IMR-90 (cell line): ENCODE measurements around the gene HACE1. TPM values are rescaled to one million over a fixed set of nuclear protein-coding genes. Genes with fewer than 3 reads are reported as not detected.

Experiments used
- ATAC-seq: fragments of 200-7000 bp; cut with Tn5 transposase; 2 replicates; pipeline ENCODE4 v1.9.1; 2020; ENCODE audit warnings: low read depth, mild to moderate bottlenecking, moderate library complexity
- BruUV-seq: library from RNA; stranded (reverse); fragments of 400-500 nt; replicated peaks from 2 replicates; lab custom pipeline; 2021; lab: Mats Ljungman, UMichigan
- CTCF ChIA-PET: fragments of 300-600 bp; formaldehyde crosslinking; extraction: SDS; loops from one replicate; lab custom pipeline; 2021; ENCODE audit warnings: antibody characterized with exemption; lab: Yijun Ruan, JAX
- POLR2A ChIA-PET: fragments of 300-600 bp; sonication (Branson Sonifier 250); formaldehyde crosslinking; loops from one replicate; lab custom pipeline; 2022; ENCODE audit warnings: antibody characterized with exemption; ENCODE audit not compliant: unreplicated experiment; lab: Charles Lee
- DNase-seq: peaks from one replicate; pipeline ENCODE4 v3.0.0; 2013
- H2AFZ ChIP-seq: replicated peaks from 2 replicates; pipeline ENCODE3; 2013; ENCODE audit warnings: low read length, mild to moderate bottlenecking; ENCODE audit not compliant: poor library complexity
- H2AK5ac ChIP-seq: 2 replicates; pipeline ENCODE4 v1.6.1; 2013; ENCODE audit warnings: low read depth, low read length, inconsistent platforms
- H2AK9ac ChIP-seq: replicated peaks from 2 replicates; pipeline ENCODE3; 2013; ENCODE audit warnings: mild to moderate bottlenecking, low read depth, low read length, moderate library complexity; ENCODE audit not compliant: poor library complexity
- H2BK120ac ChIP-seq: 2 replicates; pipeline ENCODE4 v1.6.1; 2013; ENCODE audit warnings: low read depth, low read length, inconsistent platforms
- H2BK15ac ChIP-seq: 3 replicates; pipeline ENCODE4 v1.6.1; 2013; ENCODE audit warnings: low read depth, low read length, inconsistent platforms
- H2BK20ac ChIP-seq: 2 replicates; pipeline ENCODE4 v1.6.1; 2013; ENCODE audit warnings: low read depth, mild to moderate bottlenecking, inconsistent platforms, low read length, moderate library complexity
- H2BK5ac ChIP-seq: 2 replicates; pipeline ENCODE4 v1.6.1; 2013; ENCODE audit warnings: mild to moderate bottlenecking, low read depth, low read length, inconsistent platforms; ENCODE audit not compliant: poor library complexity, severe bottlenecking
- H3K14ac ChIP-seq: replicated peaks from 2 replicates; pipeline ENCODE4 v1.6.1; 2013; ENCODE audit warnings: low read depth, low read length, inconsistent platforms
- H3K18ac ChIP-seq: 2 replicates; pipeline ENCODE4 v1.6.1; 2013; ENCODE audit warnings: low read depth, low read length, control low read depth
- H3K23ac ChIP-seq: 2 replicates; pipeline ENCODE4 v1.6.1; 2013; ENCODE audit warnings: low read depth, low read length, inconsistent platforms
- H3K27ac ChIP-seq: 2 replicates; pipeline ENCODE4 v1.5.1; 2013; ENCODE audit warnings: mild to moderate bottlenecking, control low read depth, low read length; ENCODE audit not compliant: insufficient read depth
- H3K27me3 ChIP-seq: 2 replicates; pipeline ENCODE4 v1.6.1; 2013; ENCODE audit warnings: low read length; ENCODE audit not compliant: control insufficient read depth, insufficient read depth
- H3K36me3 ChIP-seq: 2 replicates; pipeline ENCODE4 v1.6.1; 2013; ENCODE audit warnings: low read length, mixed read lengths; ENCODE audit not compliant: control insufficient read depth, insufficient read depth
- H3K4ac ChIP-seq: 2 replicates; pipeline ENCODE4 v1.6.1; 2013; ENCODE audit warnings: low read depth, low read length, inconsistent platforms
- H3K4me1 ChIP-seq: 2 replicates; pipeline ENCODE4 v1.6.1; 2013; ENCODE audit warnings: low read length, mixed read lengths; ENCODE audit not compliant: control insufficient read depth, insufficient read depth
- H3K4me2 ChIP-seq: 2 replicates; pipeline ENCODE4 v1.6.1; 2013; ENCODE audit warnings: low read depth, mild to moderate bottlenecking, control low read depth, low read length, moderate library complexity
- H3K4me3 ChIP-seq: 2 replicates; pipeline ENCODE4 v1.5.1; 2013; ENCODE audit warnings: low read depth, mild to moderate bottlenecking, control low read depth, low read length, moderate library complexity; ENCODE audit not compliant: insufficient read depth
- H3K56ac ChIP-seq: 2 replicates; pipeline ENCODE4 v1.6.1; 2013; ENCODE audit warnings: low read length, inconsistent platforms; ENCODE audit not compliant: insufficient read depth; ENCODE audit errors: extremely low read depth
- H3K79me1 ChIP-seq, 2 experiments: 2 replicates each; pipeline ENCODE4 v1.6.1; 2013; ENCODE audit warnings: low read length in 2 of 2, inconsistent platforms in 1 of 2, low read depth in 1 of 2
- H3K9ac ChIP-seq: 2 replicates; pipeline ENCODE4 v1.6.1; 2013; ENCODE audit warnings: low read depth, low read length, control low read depth
- H3K9me1 ChIP-seq: 2 replicates; pipeline ENCODE4 v1.6.1; 2013; ENCODE audit warnings: low read length, inconsistent platforms; ENCODE audit not compliant: insufficient read depth
- H3K9me3 ChIP-seq: 2 replicates; pipeline ENCODE4 v1.6.1; 2013; ENCODE audit warnings: low read length; ENCODE audit not compliant: control insufficient read depth, insufficient read depth
- H4K20me1 ChIP-seq: 2 replicates; pipeline ENCODE4 v1.6.1; 2013; ENCODE audit warnings: low read length, inconsistent platforms; ENCODE audit not compliant: insufficient read depth
- H4K5ac ChIP-seq: 2 replicates; pipeline ENCODE4 v1.6.1; 2013; ENCODE audit warnings: mild to moderate bottlenecking, low read depth, low read length, control low read depth
- H4K8ac ChIP-seq, 2 experiments: 2 replicates each; pipeline ENCODE4 v1.6.1; 2013; ENCODE audit warnings: low read depth in 2 of 2, low read length in 2 of 2, control low read depth in 1 of 2, inconsistent platforms in 1 of 2
- H4K91ac ChIP-seq: 2 replicates; pipeline ENCODE4 v1.6.1; 2013; ENCODE audit warnings: low read depth, low read length, inconsistent platforms; ENCODE audit not compliant: insufficient read depth
- CEBPB ChIP-seq: IDR thresholded peaks from 2 replicates; pipeline ENCODE4 v1.6.1; 2012; ENCODE audit warnings: low read depth, low read length, improper control_type of control experiment
- ELK1 ChIP-seq: fragments of 150-350 bp; IDR thresholded peaks from 2 replicates; pipeline ENCODE4 v1.6.1; 2016; ENCODE audit warnings: low read depth, mild to moderate bottlenecking, low read length, moderate library complexity, borderline replicate concordance
- FOS ChIP-seq: fragments of 150-350 bp; IDR thresholded peaks from 2 replicates; pipeline ENCODE4 v1.6.1; 2016; ENCODE audit warnings: low read depth, low read length
- MAFK ChIP-seq: IDR thresholded peaks from 2 replicates; pipeline ENCODE4 v1.6.1; 2012; ENCODE audit warnings: low read depth, low read length, improper control_type of control experiment
- RAD21 ChIP-seq: IDR thresholded peaks from 2 replicates; pipeline ENCODE4 v1.6.1; 2012; ENCODE audit warnings: low read length, improper control_type of control experiment
- RFX5 ChIP-seq: IDR thresholded peaks from 2 replicates; pipeline ENCODE4 v1.8.0; 2012; ENCODE audit warnings: low read depth, mild to moderate bottlenecking, low read length, moderate library complexity
- USF2 ChIP-seq: fragments of 150-350 bp; IDR thresholded peaks from 2 replicates; pipeline ENCODE4 v1.6.1; 2017; ENCODE audit warnings: mild to moderate bottlenecking, antibody characterized with exemption, low read length, low read depth
- WGBS, 2 experiments: methylation state at CpG; one replicate each; pipeline versions ENCODE4 v1.1.5 to v1.1.7; 2013; ENCODE audit warnings: missing lambda C conversion rate in 2 of 2; ENCODE audit not compliant: insufficient read length in 1 of 2; ENCODE audit errors: extremely low coverage in 2 of 2; 5-methylcytosine and 5-hydroxymethylcytosine counted together
- dilution Hi-C: fragments of 300-500 bp; cut with HindIII; formaldehyde crosslinking; loops from one replicate; pipeline ENCODE4 v1.14.3; 2018; ENCODE audit warnings: low sequenced_read_pairs; ENCODE audit not compliant: unreplicated experiment
- in situ Hi-C: fragments of 300-500 bp; cut with MboI; formaldehyde crosslinking; loops from 3 replicates; pipeline ENCODE4 v1.14.3; 2019; ENCODE audit warnings: low sequenced_read_pairs, inconsistent platforms, mixed read lengths
- intact Hi-C: fragments of 100-400 bp; cut with micrococcal nuclease; formaldehyde crosslinking; loops from 2 replicates; pipeline ENCODE4 v1.10.0; 2022
- polyA plus RNA-seq, 3 experiments: library from polyadenylated mRNA; depleted of rRNA; stranded (reverse); fragments of >200 nt; gene quantifications; 2 replicates each; pipeline ENCODE4 v1.2.3, GENCODE V29; 2012; ENCODE audit warnings: low replicate concordance in 1 of 3
- total RNA-seq: library from RNA; depleted of rRNA; stranded (reverse); fragments of >200 nt; gene quantifications from 2 replicates; pipeline ENCODE4 v1.2.3, GENCODE V29; 2012

The HACE1 gene
- total and polyA plus RNA-seq, 2 of the 4 experiments (the other 2 are of a cell fraction) = 5.4 to 10.8 TPM

GRCh38 chr6:104689551-104690205 lies 170.0 kb downstream of the HACE1 start:
- DNase-seq (peak; percentile 28), ATAC-seq (no peak; the same call in 1 of the 2 replicates)
- no peaks in the 10 kb centered on the region for H3K9me1 ChIP-seq
- no peaks in the 10 kb centered on the region for H3K27me3 ChIP-seq
- H3K4me2 ChIP-seq = no peak overlapping the region
- dilution Hi-C loops (no loop called here), intact Hi-C loops (no loop called here), in situ Hi-C loops (loop anchor here (5.0 to 10.0 kb wide), 2 partner anchors 78 to 385 kb away; no protein-coding TSS in a partner anchor)
- no peak overlapping the region for H4K91ac ChIP-seq
- no peak overlapping the region for H3K4ac ChIP-seq
- H3K23ac ChIP-seq = no peak overlapping the region
- WGBS, 2 experiments = no CpG with 5 or more reads among the region's 3 CpGs
- no peak overlapping the region for H2AK5ac ChIP-seq
- H3K14ac ChIP-seq = no peak overlapping the region
- no peaks in the 10 kb centered on the region for H3K79me1 ChIP-seq
- no peak overlapping the region for H3K18ac ChIP-seq
- no peak overlapping the region for H3K27ac ChIP-seq
- H3K9me3 ChIP-seq = no peaks in the 10 kb centered on the region
- peaks cover 1% of the 10 kb centered on the region; the same call in 1 of the 2 replicates for H3K4me1 ChIP-seq
- ChIA-PET CTCF (no interaction called here), POLR2A (no interaction called here)
- no peak overlapping the region; the same call in 1 of the 2 replicates for H3K56ac ChIP-seq
- TF ChIP-seq RFX5 (no peak), ELK1 (no peak), RAD21 (no peak), MAFK (no peak), CEBPB (no peak), FOS (no peak), USF2 (no peak)
- H2BK5ac ChIP-seq = no peak overlapping the region
- H2BK120ac ChIP-seq = no peak overlapping the region
- no peak overlapping the region for H4K5ac ChIP-seq
- no peak overlapping the region for H4K8ac ChIP-seq
- H3K4me3 ChIP-seq = no peak overlapping the region
- BruUV-seq = no TSS peak
- no peak overlapping the region for H2BK15ac ChIP-seq
- H2AK9ac ChIP-seq = no peak overlapping the region
- no peak overlapping the region for H2BK20ac ChIP-seq
- H2AFZ ChIP-seq = no peak overlapping the region
- H3K36me3 ChIP-seq = no peaks in the 10 kb centered on the region
- H4K20me1 ChIP-seq = no peaks in the 10 kb centered on the region
- H3K9ac ChIP-seq = no peak overlapping the region
